GM19099 (cell line): Measurements from ENCODE around the gene PACRG.

Source experiments
- POLR2A ChIP-seq: IDR thresholded peaks from 3 replicates; pipeline ENCODE4 v1.6.1; 2011; ENCODE audit warnings: low read depth; ENCODE audit not compliant: insufficient read length; ENCODE audit errors: extremely low read depth

Gene PACRG

DNA sequence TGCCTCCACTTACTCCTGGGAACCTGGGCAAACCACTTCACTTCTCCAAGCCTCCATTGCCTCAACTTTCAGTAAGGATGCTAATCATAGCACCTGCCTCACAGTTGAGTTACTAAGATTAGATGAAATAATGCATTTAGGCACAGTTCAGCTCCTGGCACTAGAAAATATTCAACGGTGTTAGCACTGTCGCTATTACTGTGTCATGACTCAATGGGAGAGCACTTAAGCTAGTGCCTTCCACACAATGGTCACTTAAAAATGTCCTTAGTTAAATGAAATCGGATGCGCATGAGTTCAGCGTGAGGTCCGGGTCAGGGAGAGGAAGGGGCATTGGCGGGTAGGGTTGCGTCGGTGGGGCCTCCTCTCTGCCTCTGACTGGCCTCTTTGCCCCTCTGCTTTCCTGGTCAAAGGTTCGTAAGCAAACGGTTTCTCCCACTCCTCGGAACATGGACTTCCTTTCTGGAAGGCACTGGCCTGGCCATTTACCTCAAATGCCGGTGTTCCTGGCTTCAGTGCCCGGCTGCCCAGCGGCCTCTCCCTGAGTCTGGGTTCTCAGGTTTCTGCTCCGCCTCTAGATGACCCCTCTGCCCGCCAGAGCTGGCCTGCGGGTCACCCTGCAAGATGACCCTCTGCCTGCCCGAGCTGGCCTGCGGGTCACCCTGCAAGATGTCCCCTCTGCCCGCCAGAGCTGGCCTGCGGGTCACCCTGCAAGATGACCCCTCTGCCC, 562.9 kb downstream of the PACRG start:
- no peak for TF ChIP-seq POLR2A

DNA sequence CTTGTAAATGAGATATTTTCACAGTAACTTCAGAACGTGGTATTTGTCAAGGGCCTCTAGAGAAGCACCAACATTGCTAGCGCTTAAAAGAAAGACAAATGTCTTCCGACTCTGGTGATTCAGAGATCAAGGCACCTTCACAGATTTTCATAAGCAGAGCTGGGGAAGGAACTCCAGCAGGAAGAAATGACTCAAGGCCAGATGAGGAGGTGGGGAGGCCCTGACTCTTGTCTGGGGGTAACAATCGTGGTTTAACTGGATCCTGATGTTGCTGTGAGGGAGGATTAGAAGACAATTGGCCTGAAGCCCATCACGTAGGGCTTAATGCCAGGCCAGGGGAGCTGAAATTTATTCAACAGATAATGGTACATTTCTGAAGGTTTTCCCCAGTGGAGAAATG, 563.8 kb downstream of the PACRG start:
- no peak for TF ChIP-seq POLR2A

DNA sequence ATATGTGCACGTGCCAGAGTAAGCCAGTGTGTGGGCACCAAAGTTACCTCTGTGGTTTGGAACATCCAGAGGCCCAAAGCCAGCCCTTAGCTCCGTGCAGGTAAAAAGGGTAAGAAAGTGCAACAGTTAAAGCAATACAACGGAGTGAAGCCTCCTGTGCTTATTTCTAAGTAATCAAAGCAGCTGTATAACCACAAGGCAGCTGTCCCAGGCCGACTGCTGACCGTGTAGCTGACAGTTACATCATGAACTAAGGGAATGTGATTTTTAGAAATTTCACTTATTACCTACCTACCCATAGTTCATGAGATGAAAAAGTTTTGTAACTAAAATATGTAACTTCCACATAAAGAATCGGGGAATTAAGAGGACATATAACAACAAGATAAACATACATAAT, 565.5 kb downstream of the PACRG start:
- TF ChIP-seq POLR2A = no peak

DNA sequence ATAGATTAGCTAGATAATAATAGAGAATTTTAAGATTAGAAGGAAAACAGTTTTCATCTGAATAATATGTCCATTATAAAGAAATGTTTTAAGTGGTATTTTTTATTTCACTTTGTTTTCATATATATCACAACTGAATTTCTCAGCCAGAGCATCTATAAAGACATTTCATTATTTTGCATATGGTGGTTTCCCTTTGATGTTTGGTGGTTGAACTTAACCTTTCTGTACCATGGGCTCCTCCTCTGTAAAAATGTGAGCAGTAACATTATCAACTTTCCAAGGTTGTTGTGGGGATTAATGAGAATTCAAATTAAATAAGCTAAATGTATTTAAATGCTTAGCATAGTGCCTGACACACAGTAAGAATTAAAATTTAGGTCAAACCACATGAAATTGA, 567.0 kb downstream of the PACRG start:
- TF ChIP-seq POLR2A = no peak

DNA sequence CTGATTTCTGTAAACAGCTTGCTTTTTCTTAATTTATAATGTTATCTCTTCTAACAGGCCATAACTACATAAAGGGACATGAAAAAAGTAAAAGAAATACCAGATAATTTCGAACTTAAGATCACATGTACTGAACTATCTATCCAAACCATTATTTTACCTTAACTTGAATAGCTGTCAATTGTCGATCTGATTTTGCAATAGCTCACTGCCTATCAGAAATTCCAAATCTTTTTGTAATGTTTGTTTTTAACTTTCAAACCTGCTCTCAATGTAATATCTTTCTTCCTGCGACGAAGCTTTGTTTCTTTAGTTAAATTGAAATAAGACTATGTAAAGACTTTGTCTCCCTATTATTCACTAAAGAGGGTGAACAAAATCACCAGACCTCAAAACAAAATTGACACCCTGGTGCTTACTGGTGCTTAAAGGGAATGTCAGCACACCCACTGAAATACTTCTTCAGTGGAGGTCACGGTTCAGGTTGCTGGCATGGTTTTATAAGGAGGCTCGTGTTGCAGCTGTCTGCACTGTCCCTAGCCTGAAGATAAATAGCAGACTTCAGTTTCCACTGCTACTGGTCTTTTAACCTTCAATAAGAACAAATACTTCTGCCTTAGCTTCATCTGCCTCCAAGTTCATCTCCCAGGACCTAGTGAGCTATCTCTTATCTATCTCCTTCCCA, 569.2 kb downstream of the PACRG start:
- TF ChIP-seq POLR2A = no peak

DNA sequence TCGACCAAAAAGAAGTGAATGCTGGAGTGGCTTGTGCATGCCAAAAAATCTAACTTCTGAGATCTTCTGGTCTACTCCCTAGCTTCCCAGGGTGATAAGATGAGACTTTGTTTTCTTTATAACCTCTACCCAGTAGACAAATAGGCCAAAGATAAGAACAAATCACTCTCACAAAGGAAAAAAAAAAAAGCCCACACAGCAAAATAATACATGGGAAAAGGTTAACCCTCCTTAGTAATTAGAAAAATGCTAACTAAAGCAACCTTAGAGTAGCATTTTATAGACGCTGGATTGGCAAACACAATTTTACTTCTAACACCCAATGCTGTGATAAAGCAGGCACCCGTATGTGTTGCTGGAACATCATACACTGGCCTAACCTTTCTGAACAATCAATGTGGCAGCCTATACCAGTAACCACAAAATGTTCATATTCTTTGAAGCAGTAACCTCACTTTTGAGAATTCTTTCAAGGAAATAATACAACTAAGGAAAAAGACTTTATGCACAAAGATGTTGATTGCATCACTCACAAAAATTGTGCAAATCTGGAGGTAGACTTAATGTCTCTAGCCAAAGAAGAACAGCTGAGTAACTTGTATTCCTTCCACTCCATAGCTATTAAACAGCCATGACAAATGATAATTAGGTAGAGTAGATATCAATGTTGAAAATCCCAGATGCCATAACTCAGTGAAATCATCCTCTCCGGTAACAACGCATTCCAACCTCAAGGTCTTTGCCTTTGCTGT, 570.5 kb downstream of the PACRG start:
- no peak for TF ChIP-seq POLR2A

DNA sequence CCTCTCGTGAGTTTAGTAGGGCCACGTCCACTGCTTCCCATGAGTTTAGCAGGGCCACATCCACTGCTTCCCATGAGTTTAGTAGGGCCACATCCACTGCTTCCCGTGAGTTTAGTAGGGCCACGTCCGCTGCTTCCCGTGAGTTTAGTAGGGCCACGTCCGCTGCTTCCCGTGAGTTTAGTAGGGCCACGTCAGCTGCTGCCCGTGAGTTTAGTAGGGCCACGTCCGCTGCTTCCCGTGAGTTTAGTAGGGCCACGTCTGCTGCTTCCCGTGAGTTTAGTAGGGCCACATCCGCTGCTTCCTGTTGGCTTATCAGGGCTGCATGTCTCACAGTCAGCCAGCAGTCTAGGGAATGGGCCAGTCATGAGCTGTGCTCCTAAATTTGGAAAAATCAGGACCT, 573.1 kb downstream of the PACRG start:
- no peak for TF ChIP-seq POLR2A

DNA sequence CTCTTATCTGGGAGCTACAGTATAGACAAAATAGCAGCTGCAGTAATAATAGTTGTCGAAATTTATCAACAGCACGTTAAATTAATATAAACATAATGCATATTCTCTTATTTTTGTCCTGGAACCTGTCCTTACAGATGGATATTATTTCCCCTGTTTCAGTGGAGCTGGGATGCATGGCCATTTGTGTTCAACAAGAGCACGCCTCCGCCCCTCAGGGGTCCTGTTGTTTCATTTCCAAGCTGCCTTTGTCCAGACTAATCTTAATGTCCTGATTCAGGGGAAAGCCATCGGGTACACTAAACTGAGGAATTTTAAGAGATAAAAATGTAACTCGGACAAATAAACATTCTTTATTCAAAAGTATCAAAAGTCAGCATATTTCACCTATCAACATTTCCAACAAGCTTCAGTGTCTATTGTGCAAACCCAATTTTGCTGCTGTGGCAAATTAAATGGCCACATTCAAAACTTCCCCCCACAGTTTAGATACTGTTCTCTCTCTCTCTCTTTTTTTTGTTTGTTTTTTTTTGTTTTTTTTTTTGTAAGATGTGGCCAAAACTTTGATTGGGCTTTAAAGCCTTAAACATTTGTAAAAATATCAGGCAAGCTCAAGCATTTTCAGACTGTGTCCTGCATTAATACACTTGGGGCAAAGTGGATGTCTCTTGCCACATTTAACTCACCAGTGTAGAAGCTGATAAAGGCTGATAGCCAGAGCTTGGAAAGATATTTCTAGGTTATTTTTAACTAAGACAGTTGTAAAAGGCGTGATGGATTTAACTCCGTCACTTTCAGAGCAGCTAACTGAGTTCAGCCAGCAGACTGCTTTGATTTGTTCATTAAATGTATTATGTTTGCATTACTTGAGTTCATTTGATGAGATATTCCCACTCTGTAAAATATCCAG, 574.2 kb downstream of the PACRG start:
- no peak for TF ChIP-seq POLR2A

DNA sequence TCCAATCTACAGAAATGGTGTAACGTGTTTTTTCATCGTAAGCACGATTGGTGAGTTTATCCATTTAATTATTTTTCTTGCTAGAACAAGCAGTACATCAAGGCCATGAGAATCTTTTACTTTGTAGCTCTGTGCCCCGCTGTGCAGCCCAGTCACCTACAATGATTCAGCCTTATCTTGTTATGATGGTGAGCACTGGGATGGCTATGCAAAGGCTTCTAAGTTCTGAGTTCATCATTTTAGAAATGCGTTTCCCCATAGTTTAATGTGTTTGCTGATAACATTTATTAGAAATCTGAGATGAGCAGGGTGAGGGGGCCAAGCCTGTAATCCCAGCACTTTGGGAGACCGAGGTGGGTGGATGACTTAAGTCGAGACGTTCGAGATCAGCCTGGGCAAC, 575.0 kb downstream of the PACRG start:
- TF ChIP-seq POLR2A = no peak

DNA sequence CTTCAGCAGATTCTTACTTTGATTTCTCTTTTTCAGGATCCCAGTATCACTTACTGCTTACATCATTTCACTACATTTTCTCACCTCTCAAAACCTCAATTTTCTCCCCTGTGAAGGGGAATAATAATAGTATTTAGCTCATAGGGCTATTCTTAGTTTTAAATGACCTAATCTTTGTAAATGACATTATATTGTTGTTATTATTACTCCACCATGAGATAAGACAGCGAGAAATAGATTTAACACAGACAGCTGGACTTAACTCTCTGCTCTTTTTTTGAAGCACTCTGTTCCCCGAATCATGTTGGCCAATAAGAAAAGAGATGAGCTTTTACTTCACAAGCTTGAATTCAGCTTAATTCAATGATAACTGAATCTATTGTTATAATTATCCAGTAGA, 578.2 kb downstream of the PACRG start:
- no peak for TF ChIP-seq POLR2A

DNA sequence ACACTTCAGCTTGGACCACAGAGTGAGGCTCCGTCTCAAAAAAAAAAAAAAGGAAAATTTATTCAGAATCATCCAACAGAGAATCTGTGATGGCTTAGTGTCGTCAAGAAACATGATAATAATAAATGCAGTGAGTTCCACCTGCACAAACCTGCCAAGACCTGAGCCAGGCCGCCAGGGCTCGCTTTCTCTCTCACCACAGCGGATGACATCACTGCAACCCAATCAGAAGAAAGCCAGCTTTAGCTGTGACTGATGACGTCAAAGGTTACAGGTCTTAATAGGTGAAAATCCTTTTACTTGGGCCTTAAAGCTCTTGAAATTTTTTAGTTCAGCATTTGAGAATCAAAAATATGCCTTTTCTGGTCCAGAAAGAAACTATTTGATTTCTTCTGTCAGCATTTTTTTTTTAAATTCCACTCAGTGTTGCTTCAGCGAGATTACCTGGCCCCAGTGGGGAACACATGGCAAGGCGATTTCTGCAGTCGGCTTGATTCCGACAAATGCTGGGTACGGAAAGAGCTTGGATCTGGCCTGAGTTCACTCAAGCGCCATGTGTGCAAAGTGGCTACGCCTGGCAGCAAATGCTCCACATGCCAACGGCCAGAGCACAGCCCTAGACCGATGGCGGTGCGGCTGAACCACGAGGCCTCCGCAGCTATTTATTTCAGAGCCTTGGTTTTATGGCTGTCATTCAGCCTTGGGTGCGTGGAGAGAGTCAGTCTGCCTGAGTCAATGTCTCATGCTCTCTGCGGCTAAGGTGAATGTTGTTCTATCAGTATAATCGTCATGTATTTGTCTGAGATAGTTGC, 581.1 kb downstream of the PACRG start:
- no peak for TF ChIP-seq POLR2A

DNA sequence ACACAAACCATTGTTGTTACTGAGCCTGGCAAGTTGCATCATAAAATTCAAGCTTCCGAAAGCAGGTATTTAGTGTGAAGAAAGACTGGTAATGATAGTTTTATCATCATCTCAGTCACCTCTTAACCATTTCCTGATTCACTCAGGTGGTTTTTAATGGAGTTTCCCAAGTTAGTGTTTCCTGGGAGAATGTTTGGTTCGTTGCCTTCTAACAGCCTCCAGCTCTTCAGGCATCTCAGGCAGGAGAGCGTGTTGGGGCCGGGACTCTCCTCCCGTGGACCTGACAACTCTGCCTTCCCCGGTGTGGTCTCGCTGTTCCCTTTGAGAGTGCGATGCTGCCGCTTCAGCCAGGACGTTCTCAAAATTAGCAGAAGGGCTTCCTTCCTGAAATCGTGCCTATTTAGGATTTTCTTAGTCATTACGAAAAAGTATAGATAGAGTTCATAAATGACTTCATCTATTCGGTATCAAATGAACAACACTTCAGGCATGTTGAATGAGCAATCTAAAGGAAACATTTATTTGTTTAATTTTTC, 581.8 kb downstream of the PACRG start:
- TF ChIP-seq POLR2A = no peak

DNA sequence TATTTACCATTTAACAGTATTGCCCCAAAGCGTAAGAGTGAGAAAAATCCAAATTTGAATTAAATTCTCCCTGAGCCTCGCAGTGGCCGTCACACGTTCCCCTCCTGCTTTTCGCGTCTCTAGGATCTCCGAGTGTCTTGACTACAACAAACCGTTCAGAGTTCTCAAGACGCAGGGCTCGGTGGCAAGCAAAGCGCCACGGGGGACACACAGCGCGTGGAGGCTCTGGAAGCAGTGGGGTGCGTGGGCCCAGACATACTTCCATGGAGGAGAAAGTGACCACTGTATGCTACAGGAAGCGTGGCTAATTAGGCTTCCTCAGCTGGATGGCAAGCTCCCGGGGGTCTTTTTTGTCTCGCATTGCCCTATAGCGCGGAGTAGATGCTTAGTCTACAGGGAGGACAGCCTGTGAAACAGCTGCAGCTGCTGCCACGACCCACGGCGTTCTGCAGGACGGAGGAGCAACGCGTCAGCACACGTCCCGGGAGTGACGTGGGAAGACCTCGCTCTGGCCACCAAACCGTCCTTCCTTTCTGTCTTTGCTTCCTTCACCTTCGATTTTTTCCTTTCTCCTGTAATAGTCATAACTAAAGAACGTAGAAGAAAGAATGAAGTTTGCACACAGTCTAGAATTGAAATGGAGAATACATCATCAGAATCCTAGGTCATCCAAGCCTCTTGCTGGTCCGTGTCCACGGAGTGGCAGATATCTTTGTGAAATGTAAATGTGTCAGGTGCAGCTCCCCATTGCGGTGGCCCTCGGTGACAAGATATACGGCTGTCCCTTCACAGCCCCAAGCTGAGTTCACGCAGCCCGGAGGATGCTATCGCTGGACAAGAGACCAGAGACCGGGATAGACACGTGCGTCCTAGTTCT, 582.6 kb downstream of the PACRG start:
- no peak for TF ChIP-seq POLR2A
